KOPT-K1 (cell line): ENCODE measurements around the gene TUBGCP5.
"Not testable (repeated sequence)": the region's sequence is repeated elsewhere in the genome, so short reads cannot be mapped to it uniquely, and the experiment has no call there.

Source experiments
- H3K27ac ChIP-seq: fragments of 200-600 bp; sonication (generic); 2 replicates; pipeline ENCODE4 v1.5.1; 2016; ENCODE audit warnings: antibody characterized with exemption, mild to moderate bottlenecking, low read depth, low read length; ENCODE audit not compliant: poor library complexity, severe bottlenecking
- H3K36me3 ChIP-seq: fragments of 200-600 bp; sonication (generic); 2 replicates; pipeline ENCODE4 v1.5.1; 2017; ENCODE audit warnings: antibody characterized with exemption, mild to moderate bottlenecking, low read length, moderate library complexity; ENCODE audit not compliant: insufficient read depth
- H3K9me3 ChIP-seq: fragments of 200-600 bp; sonication (generic); 2 replicates; pipeline ENCODE4 v1.5.1; 2017; ENCODE audit warnings: antibody characterized with exemption, low read length, mild to moderate bottlenecking; ENCODE audit not compliant: insufficient read depth, poor library complexity, severe bottlenecking

TUBGCP5 gene

GRCh38 chr15:23012616-23013015, 26.8 kb downstream of the TUBGCP5 start:
- not testable (repeated sequence) for H3K9me3 ChIP-seq, H3K27ac ChIP-seq
- H3K36me3 ChIP-seq = peaks cover 96% of the 10 kb centered on the region

- Histone ChIP-seq H3K36me3 (peaks cover 86% of the 10 kb centered on the region), H3K9me3 (no peaks in the 10 kb centered on the region)
These were observed 35.6 kb downstream of the TUBGCP5 start for GRCh38 chr15:23003736-23004135.

GRCh38 chr15:23002920-23003319, 36.4 kb downstream of the TUBGCP5 start:
- H3K27ac ChIP-seq = no peak overlapping the region
- no peaks in the 10 kb centered on the region for H3K9me3 ChIP-seq
- H3K36me3 ChIP-seq = peaks cover 78% of the 10 kb centered on the region

More at GRCh38 chr15:23003736-23004135, 35.6 kb downstream of the TUBGCP5 start:
- no peak overlapping the region for H3K27ac ChIP-seq

- Histone ChIP-seq H3K36me3 (peaks cover 52% of the 10 kb centered on the region), H3K9me3 (no peaks in the 10 kb centered on the region), H3K27ac (no peak overlapping the region)
These were observed 43.6 kb downstream of the TUBGCP5 start for GRCh38 chr15:22995795-22996194.

- no peaks in the 10 kb centered on the region for H3K9me3 ChIP-seq
- H3K36me3 ChIP-seq = peaks cover 31% of the 10 kb centered on the region
- no peak overlapping the region for H3K27ac ChIP-seq
These were observed 47.4 kb downstream of the TUBGCP5 start for GRCh38 chr15:22992024-22992326.

- Histone ChIP-seq H3K36me3 (peaks cover 12% of the 10 kb centered on the region), H3K27ac (no peak overlapping the region), H3K9me3 (no peaks in the 10 kb centered on the region)
These were observed 49.5 kb downstream of the TUBGCP5 start for GRCh38 chr15:22989576-22990477.

- no peak overlapping the region for H3K27ac ChIP-seq
- peaks cover 2% of the 10 kb centered on the region; the same call in 1 of the 2 replicates for H3K36me3 ChIP-seq
- H3K9me3 ChIP-seq = no peaks in the 10 kb centered on the region
These were observed 50.6 kb downstream of the TUBGCP5 start for GRCh38 chr15:22988811-22989210.

- H3K36me3 ChIP-seq, H3K27ac ChIP-seq, H3K9me3 ChIP-seq: not testable (repeated sequence)
These were observed 57.4 kb downstream of the TUBGCP5 start for GRCh38 chr15:22981931-22982330.

- no peak overlapping the region for H3K27ac ChIP-seq
- no peaks in the 10 kb centered on the region for H3K36me3 ChIP-seq
- no peaks in the 10 kb centered on the region for H3K9me3 ChIP-seq
These were observed 58.1 kb downstream of the TUBGCP5 start for GRCh38 chr15:22981051-22981840.

- Histone ChIP-seq H3K27ac (no peak within 1 kb of the TSS), H3K36me3 (no peaks in the 10 kb centered on the region), H3K9me3 (no peaks in the 10 kb centered on the region)
These were observed 58.9 kb downstream of the TUBGCP5 start, which contains the start of gene CYFIP1 for GRCh38 chr15:22980189-22981050. Gene CYFIP1 (minus strand): TSS chr15:22980368. CDS start chr15:22947285, 33,083 bp downstream.

GRCh38 chr15:22979238-22980188, 59.9 kb downstream of the TUBGCP5 start:
- Histone ChIP-seq H3K27ac (no peak overlapping the region), H3K36me3 (no peaks in the 10 kb centered on the region), H3K9me3 (no peaks in the 10 kb centered on the region)

GRCh38 chr15:22978691-22979237, 60.6 kb downstream of the TUBGCP5 start:
- H3K36me3 ChIP-seq = no peaks in the 10 kb centered on the region
- no peaks in the 10 kb centered on the region for H3K9me3 ChIP-seq
- no peak overlapping the region for H3K27ac ChIP-seq

GRCh38 chr15:22974745-22975144, 64.6 kb downstream of the TUBGCP5 start:
- no peaks in the 10 kb centered on the region for H3K9me3 ChIP-seq
- no peak overlapping the region for H3K27ac ChIP-seq
- no peaks in the 10 kb centered on the region for H3K36me3 ChIP-seq

- peaks cover 5% of the 10 kb centered on the region for H3K9me3 ChIP-seq
- H3K27ac ChIP-seq = no peak overlapping the region
- no peaks in the 10 kb centered on the region for H3K36me3 ChIP-seq
These were observed 65.4 kb downstream of the TUBGCP5 start for GRCh38 chr15:22973987-22974386.
